Measurements from ENCODE around the gene PCYT1A. TPM values are rescaled to one million over a fixed set of nuclear protein-coding genes. Genes with fewer than 3 reads are reported as not detected.
A peak's percentile ranks its signal among the peaks of the same experiment; 100 is the strongest.

Gene PCYT1A
- total RNA-seq, 1 donor from 2014 or later: 54.9 TPM

GRCh38 chr3:196236223-196236622, 51.3 kb downstream of the PCYT1A start:
- DNase-seq (ENCODE audit: low spot score): no peak

GRCh38 chr3:196235452-196236122, 51.9 kb downstream of the PCYT1A start:
- no peak for DNase-seq (ENCODE audit: low spot score)

- DNase-seq (ENCODE audit: low spot score): no peak
Observed at GRCh38 chr3:196232882-196233251, 54.7 kb downstream of the PCYT1A start.

GRCh38 chr3:196232154-196232881, 55.2 kb downstream of the PCYT1A start:
- no peak for DNase-seq (ENCODE audit: low spot score)

- no peak for DNase-seq (ENCODE audit: low spot score)
Observed at GRCh38 chr3:196227629-196228493, 59.7 kb downstream of the PCYT1A start.

- DNase-seq (ENCODE audit: low spot score): no peak
Observed at GRCh38 chr3:196227121-196227561, 60.4 kb downstream of the PCYT1A start.

- DNase-seq (ENCODE audit: low spot score): no peak
Observed at GRCh38 chr3:196225763-196226364, 61.7 kb downstream of the PCYT1A start.

GRCh38 chr3:196225086-196225485, 62.4 kb downstream of the PCYT1A start:
- no peak for DNase-seq (ENCODE audit: low spot score)

- no peak for DNase-seq (ENCODE audit: low spot score)
Observed at GRCh38 chr3:196222876-196223595, 64.5 kb downstream of the PCYT1A start.

GRCh38 chr3:196220991-196221390, 66.5 kb downstream of the PCYT1A start:
- no peak for DNase-seq (ENCODE audit: low spot score)

GRCh38 chr3:196220587-196220986, 66.9 kb downstream of the PCYT1A start:
- DNase-seq (ENCODE audit: low spot score): no peak

- no peak for DNase-seq (ENCODE audit: low spot score)
Observed at GRCh38 chr3:196219970-196220311, 67.6 kb downstream of the PCYT1A start.

GRCh38 chr3:196219194-196219969, 68.1 kb downstream of the PCYT1A start:
- peak; percentile 56 for DNase-seq (ENCODE audit: low spot score)

GRCh38 chr3:196218155-196218712, 69.3 kb downstream of the PCYT1A start:
- DNase-seq (ENCODE audit: low spot score): no peak

GRCh38 chr3:196217307-196218154, 70.0 kb downstream of the PCYT1A start:
- DNase-seq (ENCODE audit: low spot score): no peak

GRCh38 chr3:196216681-196217211, 70.8 kb downstream of the PCYT1A start:
- no peak for DNase-seq (ENCODE audit: low spot score)

GRCh38 chr3:196216089-196216564, 71.4 kb downstream of the PCYT1A start, which contains the start of gene SLC51A:
TSS of gene SLC51A (plus strand) at chr3:196216534. CDS start at chr3:196216713, 179 bp downstream.
- peak; percentile 51 for DNase-seq (ENCODE audit: low spot score)

GRCh38 chr3:196215493-196216020, 72.0 kb downstream of the PCYT1A start:
- no peak for DNase-seq (ENCODE audit: low spot score)

All from mucosa of gallbladder (tissue), 1 donor.